ENCODE measurements around the gene FAM221B.
A peak's percentile ranks its signal among the peaks of the same experiment; 100 is the strongest.

Gene FAM221B

DNA sequence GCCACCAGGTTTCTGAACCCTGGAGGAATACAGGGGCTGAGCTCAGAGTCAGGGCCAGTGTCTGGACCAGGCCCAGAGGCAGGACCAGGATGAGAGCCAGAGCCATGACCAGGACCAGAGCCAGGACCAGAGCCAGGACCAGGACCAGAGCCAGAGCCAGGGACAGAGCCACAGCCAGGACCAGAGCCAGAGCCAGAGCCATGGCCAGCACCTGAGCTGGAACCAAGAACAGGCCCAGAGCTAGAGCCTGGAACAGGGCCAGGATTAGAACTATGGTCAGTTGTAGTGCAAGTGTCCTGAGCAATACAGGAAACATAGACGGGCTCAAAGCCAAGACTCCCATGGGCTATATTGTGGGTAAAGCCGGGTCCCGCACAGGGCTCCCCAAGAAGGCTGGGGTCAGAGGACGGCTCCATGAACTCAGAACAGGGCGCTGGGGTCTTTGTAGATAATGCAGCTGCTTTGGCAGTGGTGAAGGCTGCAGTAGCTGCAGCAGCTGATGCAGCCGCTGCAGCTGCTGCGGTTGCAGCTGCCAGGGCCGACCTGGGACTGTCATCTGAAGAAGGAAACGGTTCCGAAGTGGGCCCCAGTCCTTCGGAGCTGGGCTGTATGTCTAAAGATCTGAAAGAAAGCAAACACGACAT lies 17.0 kb downstream of the FAM221B start:
- no peaks in the 10 kb centered on the region for H3K36me3 ChIP-seq (replicated peaks; ENCODE audit: insufficient read depth, low read length)
- no peaks in the 10 kb centered on the region for H3K79me2 ChIP-seq (ENCODE audit: low read length)
- no peaks in the 10 kb centered on the region for H3K9me3 ChIP-seq (replicated peaks; ENCODE audit: insufficient read depth, low read length)
- peak overlapping the region; percentile 57 for H3K4me3 ChIP-seq (ENCODE audit: low read length)
- H3K9ac ChIP-seq (ENCODE audit: low read length), result peak overlapping the region; percentile 47; the same call in 1 of the 2 replicates
- no peaks in the 10 kb centered on the region for H3K27me3 ChIP-seq (replicated peaks; ENCODE audit: insufficient read depth, low read length)
- no peak for TF ChIP-seq EZH2phosphoT487 (IDR thresholded peaks at IDR 0.05; ENCODE audit: low read length)
- no peak for TF ChIP-seq EZH2 (optimal IDR thresholded peaks at IDR 0.05; ENCODE audit: low read depth, low read length)
- TF ChIP-seq, protein P1, sequence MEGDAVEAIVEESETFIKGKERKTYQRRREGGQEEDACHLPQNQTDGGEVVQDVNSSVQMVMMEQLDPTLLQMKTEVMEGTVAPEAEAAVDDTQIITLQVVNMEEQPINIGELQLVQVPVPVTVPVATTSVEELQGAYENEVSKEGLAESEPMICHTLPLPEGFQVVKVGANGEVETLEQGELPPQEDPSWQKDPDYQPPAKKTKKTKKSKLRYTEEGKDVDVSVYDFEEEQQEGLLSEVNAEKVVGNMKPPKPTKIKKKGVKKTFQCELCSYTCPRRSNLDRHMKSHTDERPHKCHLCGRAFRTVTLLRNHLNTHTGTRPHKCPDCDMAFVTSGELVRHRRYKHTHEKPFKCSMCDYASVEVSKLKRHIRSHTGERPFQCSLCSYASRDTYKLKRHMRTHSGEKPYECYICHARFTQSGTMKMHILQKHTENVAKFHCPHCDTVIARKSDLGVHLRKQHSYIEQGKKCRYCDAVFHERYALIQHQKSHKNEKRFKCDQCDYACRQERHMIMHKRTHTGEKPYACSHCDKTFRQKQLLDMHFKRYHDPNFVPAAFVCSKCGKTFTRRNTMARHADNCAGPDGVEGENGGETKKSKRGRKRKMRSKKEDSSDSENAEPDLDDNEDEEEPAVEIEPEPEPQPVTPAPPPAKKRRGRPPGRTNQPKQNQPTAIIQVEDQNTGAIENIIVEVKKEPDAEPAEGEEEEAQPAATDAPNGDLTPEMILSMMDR (IDR thresholded peaks at IDR 0.05; ENCODE audit: low read length), result no peak
- H4K20me1 ChIP-seq (ENCODE audit: insufficient read depth, low read length), result no peaks in the 10 kb centered on the region
- H3K9me2 ChIP-seq (replicated peaks; ENCODE audit: insufficient read depth, low read length), result no peaks in the 10 kb centered on the region
- no peak for DNase-seq
- peak overlapping the region; percentile 53; the same call in 1 of the 2 replicates for H3K27ac ChIP-seq (ENCODE audit: low read length)
- peak overlapping the region; percentile 79 for H3K4me2 ChIP-seq (ENCODE audit: low read depth, low read length)
- peaks cover 30% of the 10 kb centered on the region; the same call in 1 of the 2 replicates for H3F3A ChIP-seq (ENCODE audit: insufficient read depth, low read length)
- H2AFZ ChIP-seq (ENCODE audit: low read length), result peak overlapping the region; percentile 35
- H3K4me1 ChIP-seq (ENCODE audit: low read length), result peaks cover 25% of the 10 kb centered on the region

- H3K4me1 ChIP-seq (ENCODE audit: low read length), result peaks cover 25% of the 10 kb centered on the region
- H3K4me2 ChIP-seq (ENCODE audit: low read depth, low read length), result no peak overlapping the region
- no peak overlapping the region for H2AFZ ChIP-seq (ENCODE audit: low read length)
- no peaks in the 10 kb centered on the region for H4K20me1 ChIP-seq (ENCODE audit: insufficient read depth, low read length)
- H3K9ac ChIP-seq (ENCODE audit: low read length), result no peak overlapping the region
- no peak overlapping the region for H3K27ac ChIP-seq (ENCODE audit: low read length)
- H3K79me2 ChIP-seq (ENCODE audit: low read length), result no peaks in the 10 kb centered on the region
- H3K36me3 ChIP-seq (replicated peaks; ENCODE audit: insufficient read depth, low read length), result no peaks in the 10 kb centered on the region
- H3K9me2 ChIP-seq (replicated peaks; ENCODE audit: insufficient read depth, low read length), result no peaks in the 10 kb centered on the region
- DNase-seq, result no peak
- H3K27me3 ChIP-seq (replicated peaks; ENCODE audit: insufficient read depth, low read length), result no peaks in the 10 kb centered on the region
- no peak overlapping the region for H3K4me3 ChIP-seq (ENCODE audit: low read length)
- H3F3A ChIP-seq (ENCODE audit: insufficient read depth, low read length), result peaks cover 27% of the 10 kb centered on the region; the same call in 1 of the 2 replicates
- TF ChIP-seq EZH2 (optimal IDR thresholded peaks at IDR 0.05; ENCODE audit: low read depth, low read length) (no peak), EZH2phosphoT487 (IDR thresholded peaks at IDR 0.05; ENCODE audit: low read length) (no peak)
- TF ChIP-seq, protein P1 (IDR thresholded peaks at IDR 0.05; ENCODE audit: low read length), result no peak
- H3K9me3 ChIP-seq (replicated peaks; ENCODE audit: insufficient read depth, low read length), result no peaks in the 10 kb centered on the region
Measured at GRCh38 chr9:35810122-35810521, 18.4 kb downstream of the FAM221B start.

DNA sequence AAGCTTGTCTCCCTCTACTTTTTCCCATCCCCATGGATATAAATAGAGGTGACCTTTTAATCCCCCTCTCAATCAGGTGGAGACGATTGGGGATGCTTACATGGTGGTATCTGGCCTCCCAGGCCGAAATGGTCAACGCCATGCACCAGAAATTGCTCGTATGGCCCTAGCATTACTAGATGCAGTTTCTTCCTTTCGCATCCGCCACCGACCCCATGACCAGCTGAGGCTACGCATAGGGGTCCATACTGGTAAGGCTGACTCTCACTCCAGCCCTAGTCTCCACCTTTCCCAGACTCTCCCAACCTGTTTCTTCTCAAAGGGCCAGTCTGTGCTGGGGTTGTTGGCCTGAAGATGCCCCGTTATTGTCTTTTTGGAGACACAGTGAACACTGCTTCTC lies 20.1 kb downstream of the FAM221B start:
- Histone ChIP-seq H3K9ac (ENCODE audit: low read length) (no peak overlapping the region), H3K4me1 (ENCODE audit: low read length) (peaks cover 18% of the 10 kb centered on the region), H3K79me2 (ENCODE audit: low read length) (no peaks in the 10 kb centered on the region), H4K20me1 (ENCODE audit: insufficient read depth, low read length) (no peaks in the 10 kb centered on the region), H3K4me3 (ENCODE audit: low read length) (no peak overlapping the region), H3K36me3 (replicated peaks; ENCODE audit: insufficient read depth, low read length) (no peaks in the 10 kb centered on the region), H3K27me3 (replicated peaks; ENCODE audit: insufficient read depth, low read length) (no peaks in the 10 kb centered on the region), H3K27ac (ENCODE audit: low read length) (no peak overlapping the region), H3K9me2 (replicated peaks; ENCODE audit: insufficient read depth, low read length) (no peaks in the 10 kb centered on the region), H3K9me3 (replicated peaks; ENCODE audit: insufficient read depth, low read length) (no peaks in the 10 kb centered on the region), H3F3A (ENCODE audit: insufficient read depth, low read length) (peaks cover 16% of the 10 kb centered on the region; the same call in 1 of the 2 replicates), H3K4me2 (ENCODE audit: low read depth, low read length) (no peak overlapping the region), H2AFZ (ENCODE audit: low read length) (no peak overlapping the region)
- no peak for TF ChIP-seq EZH2phosphoT487 (IDR thresholded peaks at IDR 0.05; ENCODE audit: low read length)
- DNase-seq, result no peak

- Histone ChIP-seq H3K9me2 (replicated peaks; ENCODE audit: insufficient read depth, low read length) (no peaks in the 10 kb centered on the region), H3K4me2 (ENCODE audit: low read depth, low read length) (no peak overlapping the region), H3K36me3 (replicated peaks; ENCODE audit: insufficient read depth, low read length) (no peaks in the 10 kb centered on the region), H3K79me2 (ENCODE audit: low read length) (no peaks in the 10 kb centered on the region), H3F3A (ENCODE audit: insufficient read depth, low read length) (peaks cover 3% of the 10 kb centered on the region; the same call in 1 of the 2 replicates), H3K9me3 (replicated peaks; ENCODE audit: insufficient read depth, low read length) (no peaks in the 10 kb centered on the region), H4K20me1 (ENCODE audit: insufficient read depth, low read length) (no peaks in the 10 kb centered on the region), H3K9ac (ENCODE audit: low read length) (no peak overlapping the region), H3K27me3 (replicated peaks; ENCODE audit: insufficient read depth, low read length) (no peaks in the 10 kb centered on the region), H3K4me3 (ENCODE audit: low read length) (no peak overlapping the region), H3K27ac (ENCODE audit: low read length) (no peak overlapping the region), H3K4me1 (ENCODE audit: low read length) (peaks cover 2% of the 10 kb centered on the region; the same call in 1 of the 2 replicates), H2AFZ (ENCODE audit: low read length) (no peak overlapping the region)
- no peak for DNase-seq
- TF ChIP-seq EZH2 (optimal IDR thresholded peaks at IDR 0.05; ENCODE audit: low read depth, low read length) (no peak), EZH2phosphoT487 (IDR thresholded peaks at IDR 0.05; ENCODE audit: low read length) (no peak)
- TF ChIP-seq, protein P1 (IDR thresholded peaks at IDR 0.05; ENCODE audit: low read length), result no peak
Measured at GRCh38 chr9:35806101-35806500, 22.4 kb downstream of the FAM221B start.

All from MM.1S (cell line).